Right lobe of liver (tissue), 6 donors: ENCODE measurements around the gene RAD54L2. TPM values are rescaled to one million over a fixed set of nuclear protein-coding genes. Genes with fewer than 3 reads are reported as not detected.

Experiments
- ATAC-seq, 4 donors: fragments of 200-7000 bp; cut with Tn5 transposase; one replicate each; pipeline ENCODE4 v1.9.1; 2020; ENCODE audit warnings: mild to moderate bottlenecking in 4 of 4, moderate library complexity in 4 of 4
- DNase-seq, 3 donors: peaks; one replicate each; pipeline ENCODE4 v3.0.0-alpha.2; 2020
- H3K27ac ChIP-seq, 3 donors: fragments of 200-600 bp; one replicate each; pipeline ENCODE4 v1.8.0; 2022
- H3K27me3 ChIP-seq, 2 donors: fragments of 200-600 bp; one replicate each; pipeline ENCODE4 v1.8.0; 2022
- H3K36me3 ChIP-seq, 4 donors: fragments of 200-600 bp; sonication (generic) in 1 of 4; one replicate each; pipeline versions ENCODE4 v1.5.1 to v1.8.0; 2017 to 2022; ENCODE audit warnings: control low read depth in 1 of 4
- H3K4me1 ChIP-seq, 4 donors: fragments of 200-600 bp; sonication (generic) in 1 of 4; one replicate each; pipeline versions ENCODE4 v1.5.1 to v1.8.0; 2017 to 2022; ENCODE audit warnings: control low read depth in 1 of 4
- H3K4me3 ChIP-seq, 3 donors: fragments of 200-600 bp; one replicate each; pipeline ENCODE4 v1.8.0; 2022
- H3K9me3 ChIP-seq, 4 donors: fragments of 200-600 bp; sonication (generic) in 1 of 4; one replicate each; pipeline versions ENCODE4 v1.5.1 to v1.8.0; 2017 to 2022; ENCODE audit warnings: control low read depth in 1 of 4
- POLR2A ChIP-seq: fragments of 450-650 bp; IDR thresholded peaks from one replicate; pipeline ENCODE4 v1.6.1; 2017; ENCODE audit warnings: antibody characterized with exemption, mild to moderate bottlenecking
- WGBS: methylation state at CpG from one replicate; pipeline ENCODE4 v1.1.6; 2018; ENCODE audit warnings: low coverage, low lambda C conversion rate; ENCODE audit not compliant: insufficient coverage; ENCODE audit errors: missing lambda C conversion rate; 5-methylcytosine and 5-hydroxymethylcytosine counted together
- intact Hi-C, 2 donors: fragments of 100-400 bp; cut with DNase I; formaldehyde crosslinking; loops; one replicate each; pipeline versions ENCODE4 v1.11.2 to v1.14.1; 2022
- long read RNA-seq: library from polyadenylated mRNA; unstranded; transcript quantifications from one replicate; pipeline ENCODE4 v2.0.0, GENCODE V29; 2019
- total RNA-seq, 6 experiments: library from RNA; depleted of rRNA in 2 of 6; stranded (reverse); fragments of >200 nt in 2 of 6; fragmentation: NEBNext Ultra II Directional in 3 of 6; extraction: Animal tissue kit (Norgen Biotek cat#: 25700) in 3 of 6; gene quantifications; one replicate each; pipeline versions ENCODE4 v1.1.0 to v1.2.4, GENCODE V29; 2016 to 2023
- TF ChIP-seq, protein P1 (sequence below), 4 donors: fragments of 200-600 bp in 3 of 4; fragments of 450-650 bp in 1 of 4; IDR thresholded peaks; one replicate each; pipeline versions ENCODE4 v1.5.1 to v1.8.0; 2016 to 2022; ENCODE audit warnings: antibody characterized with exemption in 4 of 4, mild to moderate bottlenecking in 2 of 4
- donor health status: DM: no; HTN: yes; CAD: no.
- donor health status: DM: no; HTN: no; CAD: no.
- donor health status: DM: no; HTN: no; CAD: no.
- donor health status: DM: no; HTN: yes; CAD: no.
- donor health status: DM: no; HTN: yes; CAD: no.

RAD54L2 gene
- total RNA-seq, result 10 to 100 TPM in 5 of 6 experiments, 1 to 10 TPM in 1; 8.0 to 21.1 (median 13.7) TPM
- long read RNA-seq, partial matches to known transcripts, result 2 of 5 reads
- long read RNA-seq, other reads (novel, unspliced or antisense), result 3 of 5 reads

DNA sequence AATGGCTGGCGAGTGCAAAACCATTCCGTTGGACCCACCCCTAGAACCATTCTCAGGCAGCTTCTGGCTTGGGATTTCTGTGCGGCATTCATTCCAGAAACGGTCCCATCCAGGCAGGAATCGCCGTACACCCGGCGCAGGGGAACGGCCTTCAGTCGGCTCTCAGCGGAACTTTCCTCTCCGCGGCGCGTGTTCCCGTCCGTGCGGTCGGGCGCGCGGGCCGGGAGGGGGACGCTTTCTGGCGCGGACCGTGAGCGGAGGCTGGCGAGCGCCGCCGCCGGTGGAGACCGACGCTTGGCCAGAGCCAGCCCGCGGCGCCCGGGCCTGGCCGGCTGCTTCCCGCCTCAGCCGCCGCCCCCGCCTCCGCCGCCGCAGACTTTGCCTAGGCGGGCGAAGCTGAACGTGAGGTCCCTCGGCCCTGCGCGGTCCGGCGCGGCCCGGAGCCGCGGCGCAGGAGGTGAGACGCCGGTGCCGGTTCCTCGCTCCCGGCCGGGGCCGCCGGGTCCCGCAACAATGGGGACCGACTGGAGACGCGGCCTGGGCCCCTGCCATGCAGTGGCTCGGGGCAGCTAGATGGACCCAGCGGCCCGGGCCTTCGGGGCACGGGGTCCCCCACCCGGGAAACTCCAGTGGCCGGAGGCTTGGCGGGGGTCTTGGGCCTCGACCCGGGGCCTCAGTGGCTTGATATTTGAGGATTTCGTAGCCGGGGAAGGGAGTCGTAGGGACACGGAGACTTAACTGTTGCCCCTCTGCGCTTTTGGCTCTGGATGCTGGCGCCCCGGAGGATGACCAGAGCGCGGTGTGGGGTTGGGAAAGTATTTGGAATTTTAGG, at the start of gene RAD54L2:
RAD54L2 (plus strand) TSS at position 261 of the 832 bp plus-strand sequence. CDS start 51,702 bp downstream, outside the sequence.
- TF ChIP-seq, protein P1, sequence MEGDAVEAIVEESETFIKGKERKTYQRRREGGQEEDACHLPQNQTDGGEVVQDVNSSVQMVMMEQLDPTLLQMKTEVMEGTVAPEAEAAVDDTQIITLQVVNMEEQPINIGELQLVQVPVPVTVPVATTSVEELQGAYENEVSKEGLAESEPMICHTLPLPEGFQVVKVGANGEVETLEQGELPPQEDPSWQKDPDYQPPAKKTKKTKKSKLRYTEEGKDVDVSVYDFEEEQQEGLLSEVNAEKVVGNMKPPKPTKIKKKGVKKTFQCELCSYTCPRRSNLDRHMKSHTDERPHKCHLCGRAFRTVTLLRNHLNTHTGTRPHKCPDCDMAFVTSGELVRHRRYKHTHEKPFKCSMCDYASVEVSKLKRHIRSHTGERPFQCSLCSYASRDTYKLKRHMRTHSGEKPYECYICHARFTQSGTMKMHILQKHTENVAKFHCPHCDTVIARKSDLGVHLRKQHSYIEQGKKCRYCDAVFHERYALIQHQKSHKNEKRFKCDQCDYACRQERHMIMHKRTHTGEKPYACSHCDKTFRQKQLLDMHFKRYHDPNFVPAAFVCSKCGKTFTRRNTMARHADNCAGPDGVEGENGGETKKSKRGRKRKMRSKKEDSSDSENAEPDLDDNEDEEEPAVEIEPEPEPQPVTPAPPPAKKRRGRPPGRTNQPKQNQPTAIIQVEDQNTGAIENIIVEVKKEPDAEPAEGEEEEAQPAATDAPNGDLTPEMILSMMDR (IDR thresholded peaks at IDR 0.05), result peak; percentile 20 to 44 (median 34)
- peak; percentile 85 for TF ChIP-seq POLR2A
- DNase-seq, result peak; percentile 83 to 87 (median 86)
- Histone ChIP-seq H3K9me3 (no peaks in the 10 kb centered on the region), H3K27ac (peak within 1 kb of the TSS; percentile 84 to 87 (median 86)), H3K4me1 (peaks cover 0 to 31% (median 6%) of the 10 kb centered on the region in 4 donors), H3K27me3 (no peaks in the 10 kb centered on the region), H3K36me3 (no peaks in the 10 kb centered on the region), H3K4me3 (peak within 1 kb of the TSS; percentile 95 to 97 (median 97))
- intact Hi-C loops, result no loop called here
- WGBS, result 0% methylated on average over 9 of the region's 91 CpGs
- peak; percentile 89 to 94 (median 90) for ATAC-seq

GRCh38 chr3:51498876-51499738, 39.4 kb upstream of the RAD54L2 start:
- Histone ChIP-seq H3K27ac (peak overlapping the region; percentile 78 to 95 (median 91)), H3K4me1 (no peaks in the 10 kb centered on the region), H3K36me3 (peaks cover 0 to 2% (median 0%) of the 10 kb centered on the region in 4 donors), H3K9me3 (no peaks in the 10 kb centered on the region), H3K4me3 (peak overlapping the region; percentile 73 to 86 (median 83)), H3K27me3 (no peaks in the 10 kb centered on the region)
- WGBS, result under 1% methylated on average over 36 of the region's 43 CpGs
- ATAC-seq, result peak; percentile 79 to 86 (median 82)
- intact Hi-C loops, result loop anchor here in 1 of 2 donors (10.0 kb wide), 1 partner anchor 104 kb away; the partner anchor contains the start of gene RBM15B
- peak; percentile 96 to 98 (median 97) for DNase-seq
- TF ChIP-seq POLR2A, result peak; percentile 63
- TF ChIP-seq, protein P1 (IDR thresholded peaks at IDR 0.05), result no peak

DNA sequence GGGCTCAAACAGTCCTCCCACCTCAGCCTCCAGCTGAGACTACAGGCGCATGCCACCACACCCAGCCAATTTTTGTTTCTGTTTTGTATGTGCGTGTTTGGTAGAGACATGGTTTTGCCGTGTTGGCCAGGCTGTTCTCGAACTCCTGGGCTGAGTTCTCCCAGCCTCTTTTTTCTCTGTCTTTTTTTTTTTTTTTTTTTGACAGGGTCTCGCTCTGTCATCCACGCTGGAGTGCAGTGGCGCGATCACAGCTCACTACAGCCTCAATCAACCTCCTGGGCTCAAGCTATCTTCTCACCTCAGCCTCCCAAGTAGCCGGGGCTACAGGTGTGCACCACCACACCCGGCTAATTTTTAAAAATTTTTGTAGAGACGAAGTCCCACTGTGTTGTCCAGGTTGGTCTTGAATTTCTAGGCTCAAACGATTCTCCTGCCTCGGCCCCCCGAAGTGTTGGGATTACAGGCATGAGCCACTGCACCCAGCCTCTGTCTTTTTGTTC, 37.8 kb upstream of the RAD54L2 start:
- H3K27ac ChIP-seq, result peak overlapping the region; percentile 57 to 72 (median 57)
- 90% methylated on average over 11 of the region's 14 CpGs for WGBS
- intact Hi-C loops, result loop anchor here (5.0 to 10.0 kb wide), 5 partner anchors 106 to 182 kb away; partner anchors contain the start of genes RBM15B (in 1 of the 2) and TEX264 (in 1 of the 2)
- no peaks in the 10 kb centered on the region for H3K9me3 ChIP-seq
- H3K27me3 ChIP-seq, result no peaks in the 10 kb centered on the region
- peak overlapping the region; percentile 13 to 73 (median 32) for H3K4me3 ChIP-seq
- no peaks in the 10 kb centered on the region for H3K36me3 ChIP-seq
- DNase-seq, result peak in 2 of 3 donors; percentile 27 to 56
- H3K4me1 ChIP-seq, result no peaks in the 10 kb centered on the region
- no peak for ATAC-seq
- no peak for TF ChIP-seq POLR2A
- TF ChIP-seq, protein P1 (IDR thresholded peaks at IDR 0.05), result no peak
